Activated CD4-positive, alpha-beta memory T cell treated with anti-CD3 and anti-CD28 coated beads for 36 hours (primary cell): Measurements from ENCODE around the gene FAM107B. TPM values are rescaled to one million over a fixed set of nuclear protein-coding genes. Genes with fewer than 3 reads are reported as not detected.
"Not testable (repeated sequence)": the region's sequence is repeated elsewhere in the genome, so short reads cannot be mapped to it uniquely, and the experiment has no call there.

Source experiments
- CTCF ChIA-PET: fragments of 350-600 bp; sonication (Branson Sonifier 250); formaldehyde crosslinking; loops from one replicate; lab custom pipeline; 2021; ENCODE audit warnings: antibody characterized with exemption, inconsistent platforms; lab: Charles Lee
- POLR2A ChIA-PET: fragments of 350-600 bp; sonication (Branson Sonifier 250); formaldehyde crosslinking; loops from one replicate; lab custom pipeline; 2021; ENCODE audit warnings: antibody characterized with exemption; lab: Charles Lee
- DNase-seq: peaks from one replicate; pipeline ENCODE4 v3.0.0-alpha.2; 2020
- H3K27ac Mint-ChIP-seq: one replicate; pipeline ENCODE4 v1.8.0; 2021; ENCODE audit warnings: mixed read lengths
- H3K27me3 Mint-ChIP-seq: one replicate; pipeline ENCODE4 v1.8.0; 2021; ENCODE audit warnings: mixed read lengths
- H3K36me3 Mint-ChIP-seq: one replicate; pipeline ENCODE4 v1.8.0; 2021; ENCODE audit warnings: mixed read lengths
- H3K4me1 Mint-ChIP-seq: one replicate; pipeline ENCODE4 v1.8.0; 2021; ENCODE audit warnings: low read depth, mixed read lengths
- H3K4me3 Mint-ChIP-seq: one replicate; pipeline ENCODE4 v1.8.0; 2021; ENCODE audit warnings: mild to moderate bottlenecking, mixed read lengths
- H3K9me3 Mint-ChIP-seq: one replicate; pipeline ENCODE4 v1.8.0; 2021; ENCODE audit warnings: mixed read lengths
- intact Hi-C: fragments of 100-400 bp; cut with micrococcal nuclease; formaldehyde crosslinking; loops from one replicate; pipeline ENCODE4 v1.15.1; 2023
- total RNA-seq, 2 experiments: library from RNA; stranded (reverse); gene quantifications; one replicate each; pipeline ENCODE4 v1.2.3, GENCODE V29; 2021

FAM107B gene
- total RNA-seq, 2 experiments from 2014 or later = 132 to 138 TPM

GRCh38 chr10:14724931-14725330, 49.8 kb downstream of the FAM107B start:
- ChIA-PET POLR2A (interaction anchor here (0.5 kb wide), 1 partner anchor 172 kb away, joined by 4 read pairs; no protein-coding TSS in a partner anchor), CTCF (no interaction called here)
- peaks cover 6% of the 10 kb centered on the region for H3K9me3 Mint-ChIP-seq
- no peaks in the 10 kb centered on the region for H3K36me3 Mint-ChIP-seq
- intact Hi-C loops = no loop called here
- H3K4me3 Mint-ChIP-seq = no peak overlapping the region
- no peak for DNase-seq
- no peak overlapping the region for H3K27ac Mint-ChIP-seq
- H3K27me3 Mint-ChIP-seq = no peaks in the 10 kb centered on the region
- peaks cover 33% of the 10 kb centered on the region for H3K4me1 Mint-ChIP-seq

GRCh38 chr10:14723052-14723689, 51.5 kb downstream of the FAM107B start:
- Mint-ChIP-seq H3K27ac (peak overlapping the region; percentile 47), H3K4me3 (no peak overlapping the region), H3K36me3 (no peaks in the 10 kb centered on the region), H3K27me3 (no peaks in the 10 kb centered on the region), H3K9me3 (peaks cover 6% of the 10 kb centered on the region), H3K4me1 (peaks cover 33% of the 10 kb centered on the region)
- CTCF ChIA-PET = no interaction called here
- POLR2A ChIA-PET = no interaction called here
- intact Hi-C loops = no loop called here
- peak; percentile 52 for DNase-seq

- POLR2A ChIA-PET = no interaction called here
- CTCF ChIA-PET = interaction anchor here (1.4 kb wide), 1 partner anchor 218 kb away, joined by 5 read pairs; no protein-coding TSS in a partner anchor
Measured at GRCh38 chr10:14717552-14717951, 57.1 kb downstream of the FAM107B start.

GRCh38 chr10:14712991-14713424, 61.7 kb downstream of the FAM107B start:
- DNase-seq = no peak
- peaks cover 2% of the 10 kb centered on the region for H3K4me1 Mint-ChIP-seq
- H3K9me3 Mint-ChIP-seq = no peaks in the 10 kb centered on the region
- ChIA-PET POLR2A (no interaction called here), CTCF (interaction anchor here (0.6 kb wide), 1 partner anchor 720 kb away, joined by 3 read pairs; no protein-coding TSS in a partner anchor)
- H3K36me3 Mint-ChIP-seq = no peaks in the 10 kb centered on the region
- no peaks in the 10 kb centered on the region for H3K27me3 Mint-ChIP-seq
- H3K4me3 Mint-ChIP-seq = no peak overlapping the region
- no peak overlapping the region for H3K27ac Mint-ChIP-seq
- intact Hi-C loops = no loop called here

More at GRCh38 chr10:14717552-14717951, 57.1 kb downstream of the FAM107B start:
- H3K27me3 Mint-ChIP-seq = no peaks in the 10 kb centered on the region
- no peaks in the 10 kb centered on the region for H3K36me3 Mint-ChIP-seq
- no peak overlapping the region for H3K27ac Mint-ChIP-seq
- H3K4me3 Mint-ChIP-seq = no peak overlapping the region
- H3K4me1 Mint-ChIP-seq = peaks cover 5% of the 10 kb centered on the region
- H3K9me3 Mint-ChIP-seq = peaks cover 3% of the 10 kb centered on the region
- DNase-seq = no peak
- intact Hi-C loops = no loop called here

- H3K9me3 Mint-ChIP-seq, intact Hi-C loops, CTCF ChIA-PET, H3K27me3 Mint-ChIP-seq, POLR2A ChIA-PET, H3K4me3 Mint-ChIP-seq, H3K36me3 Mint-ChIP-seq, H3K4me1 Mint-ChIP-seq, DNase-seq, H3K27ac Mint-ChIP-seq: not testable (repeated sequence)
Measured at GRCh38 chr10:14709344-14709743, 65.4 kb downstream of the FAM107B start.

- H3K4me3 Mint-ChIP-seq = no peak overlapping the region
- H3K27me3 Mint-ChIP-seq = no peaks in the 10 kb centered on the region
- DNase-seq = no peak
- no peaks in the 10 kb centered on the region for H3K9me3 Mint-ChIP-seq
- peaks cover 2% of the 10 kb centered on the region for H3K4me1 Mint-ChIP-seq
- ChIA-PET POLR2A (no interaction called here), CTCF (no interaction called here)
- no peak overlapping the region for H3K27ac Mint-ChIP-seq
- intact Hi-C loops = no loop called here
- no peaks in the 10 kb centered on the region for H3K36me3 Mint-ChIP-seq
Measured at GRCh38 chr10:14707481-14707880, 67.2 kb downstream of the FAM107B start.

- POLR2A ChIA-PET = no interaction called here
- Mint-ChIP-seq H3K36me3 (no peaks in the 10 kb centered on the region), H3K27ac (no peak overlapping the region), H3K4me1 (peaks cover 2% of the 10 kb centered on the region), H3K4me3 (no peak overlapping the region), H3K9me3 (no peaks in the 10 kb centered on the region), H3K27me3 (no peaks in the 10 kb centered on the region)
- CTCF ChIA-PET = no interaction called here
- intact Hi-C loops = no loop called here
- no peak for DNase-seq
Measured at GRCh38 chr10:14705548-14706230, 69.0 kb downstream of the FAM107B start.

- no peak overlapping the region for H3K27ac Mint-ChIP-seq
- intact Hi-C loops = no loop called here
- ChIA-PET POLR2A (no interaction called here), CTCF (no interaction called here)
- no peaks in the 10 kb centered on the region for H3K27me3 Mint-ChIP-seq
- no peak for DNase-seq
- peaks cover 2% of the 10 kb centered on the region for H3K36me3 Mint-ChIP-seq
- peaks cover 3% of the 10 kb centered on the region for H3K9me3 Mint-ChIP-seq
- H3K4me3 Mint-ChIP-seq = no peak overlapping the region
- no peaks in the 10 kb centered on the region for H3K4me1 Mint-ChIP-seq
Measured at GRCh38 chr10:14703631-14704001, 71.1 kb downstream of the FAM107B start.

GRCh38 chr10:14701466-14701865, 73.2 kb downstream of the FAM107B start:
- peaks cover 3% of the 10 kb centered on the region for H3K9me3 Mint-ChIP-seq
- no peak overlapping the region for H3K4me3 Mint-ChIP-seq
- no peak overlapping the region for H3K27ac Mint-ChIP-seq
- H3K27me3 Mint-ChIP-seq = no peaks in the 10 kb centered on the region
- POLR2A ChIA-PET = no interaction called here
- intact Hi-C loops = no loop called here
- no peaks in the 10 kb centered on the region for H3K4me1 Mint-ChIP-seq
- H3K36me3 Mint-ChIP-seq = peaks cover 2% of the 10 kb centered on the region
- CTCF ChIA-PET = interaction anchor here (2.5 kb wide), 1 partner anchor 9 kb away, joined by 7 read pairs; no protein-coding TSS in a partner anchor
- DNase-seq = no peak

- no peaks in the 10 kb centered on the region for H3K27me3 Mint-ChIP-seq
- H3K27ac Mint-ChIP-seq = no peak overlapping the region
- POLR2A ChIA-PET = no interaction called here
- H3K4me3 Mint-ChIP-seq = no peak overlapping the region
- H3K4me1 Mint-ChIP-seq = no peaks in the 10 kb centered on the region
- CTCF ChIA-PET = interaction anchor here (2.5 kb wide), 1 partner anchor 10 kb away, joined by 7 read pairs; no protein-coding TSS in a partner anchor
- DNase-seq = no peak
- peaks cover 2% of the 10 kb centered on the region for H3K36me3 Mint-ChIP-seq
- intact Hi-C loops = no loop called here
- H3K9me3 Mint-ChIP-seq = peaks cover 3% of the 10 kb centered on the region
Measured at GRCh38 chr10:14700546-14700945, 74.2 kb downstream of the FAM107B start.

- intact Hi-C loops = no loop called here
- H3K27me3 Mint-ChIP-seq = no peaks in the 10 kb centered on the region
- no peak for DNase-seq
- ChIA-PET POLR2A (no interaction called here), CTCF (no interaction called here)
- H3K4me1 Mint-ChIP-seq = no peaks in the 10 kb centered on the region
- H3K9me3 Mint-ChIP-seq = peaks cover 3% of the 10 kb centered on the region
- H3K27ac Mint-ChIP-seq = no peak overlapping the region
- no peak overlapping the region for H3K4me3 Mint-ChIP-seq
- peaks cover 2% of the 10 kb centered on the region for H3K36me3 Mint-ChIP-seq
Measured at GRCh38 chr10:14699482-14699881, 75.2 kb downstream of the FAM107B start.

- peaks cover 3% of the 10 kb centered on the region for H3K9me3 Mint-ChIP-seq
- peaks cover 2% of the 10 kb centered on the region for H3K36me3 Mint-ChIP-seq
- H3K27ac Mint-ChIP-seq = no peak overlapping the region
- no peak overlapping the region for H3K4me3 Mint-ChIP-seq
- POLR2A ChIA-PET = no interaction called here
- intact Hi-C loops = no loop called here
- CTCF ChIA-PET = no interaction called here
- DNase-seq = no peak
- no peaks in the 10 kb centered on the region for H3K4me1 Mint-ChIP-seq
- H3K27me3 Mint-ChIP-seq = no peaks in the 10 kb centered on the region
Measured at GRCh38 chr10:14698829-14699170, 75.9 kb downstream of the FAM107B start.
